CD8-positive, alpha-beta memory T cell (primary cell): Measurements from ENCODE around the gene PIP4K2A. TPM values are rescaled to one million over a fixed set of nuclear protein-coding genes. Genes with fewer than 3 reads are reported as not detected.
A peak's percentile ranks its signal among the peaks of the same experiment; 100 is the strongest.
"Not testable (repeated sequence)": the region's sequence is repeated elsewhere in the genome, so short reads cannot be mapped to it uniquely, and the experiment has no call there.

Experiments used
- CTCF ChIA-PET: fragments of 350-600 bp; sonication (Branson Sonifier 250); formaldehyde crosslinking; loops from one replicate; lab custom pipeline; 2021; ENCODE audit warnings: antibody characterized with exemption; lab: Charles Lee
- POLR2A ChIA-PET: fragments of 350-600 bp; sonication (Branson Sonifier 250); formaldehyde crosslinking; loops from one replicate; lab custom pipeline; 2021; ENCODE audit warnings: antibody characterized with exemption; lab: Charles Lee
- DNase-seq, 5 donors: peaks; one replicate each; pipeline versions ENCODE4 v3.0.0 to v3.0.0-alpha.2; 2020 to 2022; ENCODE audit warnings: mixed read lengths in 1 of 5
- H3K27ac ChIP-seq: one replicate; pipeline ENCODE4 v1.7.0; 2013; ENCODE audit warnings: low read depth, mild to moderate bottlenecking, low read length, moderate library complexity
- H3K27me3 ChIP-seq: 2 replicates; pipeline ENCODE4 v1.7.0; 2013; ENCODE audit warnings: low read length, mild to moderate bottlenecking; ENCODE audit not compliant: insufficient read depth, poor library complexity, severe bottlenecking
- H3K36me3 ChIP-seq: 2 replicates; pipeline ENCODE4 v1.7.0; 2013; ENCODE audit warnings: mild to moderate bottlenecking, low read length, moderate library complexity; ENCODE audit not compliant: insufficient read depth
- H3K4me1 ChIP-seq: 2 replicates; pipeline ENCODE4 v1.7.0; 2013; ENCODE audit warnings: mild to moderate bottlenecking, low read length, moderate library complexity; ENCODE audit not compliant: insufficient read depth
- H3K4me3 ChIP-seq: 2 replicates; pipeline ENCODE4 v1.7.0; 2013; ENCODE audit warnings: mild to moderate bottlenecking, low read length
- H3K9me3 ChIP-seq: 2 replicates; pipeline ENCODE4 v1.7.0; 2013; ENCODE audit warnings: mild to moderate bottlenecking, low read length
- H3K27ac Mint-ChIP-seq, 8 donors: one replicate each; pipeline ENCODE4 v1.8.0; 2020 to 2021; ENCODE audit warnings: mixed read lengths in 8 of 8, mild to moderate bottlenecking in 6 of 8, inconsistent platforms in 3 of 8, moderate library complexity in 3 of 8
- H3K27me3 Mint-ChIP-seq, 2 donors: one replicate each; pipeline ENCODE4 v1.8.0; 2020 to 2021; ENCODE audit warnings: mixed read lengths in 2 of 2, mild to moderate bottlenecking in 1 of 2, moderate library complexity in 1 of 2
- H3K36me3 Mint-ChIP-seq, 3 donors: one replicate each; pipeline ENCODE4 v1.8.0; 2020 to 2021; ENCODE audit warnings: mixed read lengths in 3 of 3, inconsistent platforms in 1 of 3, mild to moderate bottlenecking in 1 of 3
- H3K4me1 Mint-ChIP-seq, 3 donors: one replicate each; pipeline ENCODE4 v1.8.0; 2020 to 2021; ENCODE audit warnings: mixed read lengths in 3 of 3, inconsistent platforms in 1 of 3, mild to moderate bottlenecking in 1 of 3
- H3K4me3 Mint-ChIP-seq, 7 donors: one replicate each; pipeline ENCODE4 v1.8.0; 2020 to 2021; ENCODE audit warnings: mixed read lengths in 7 of 7, mild to moderate bottlenecking in 6 of 7, moderate library complexity in 4 of 7, inconsistent platforms in 2 of 7
- H3K9me3 Mint-ChIP-seq, 5 donors: one replicate each; pipeline ENCODE4 v1.8.0; 2020 to 2022; ENCODE audit warnings: mixed read lengths in 5 of 5, mild to moderate bottlenecking in 3 of 5, moderate library complexity in 2 of 5, inconsistent platforms in 1 of 5
- polyA plus RNA-seq: library from polyadenylated mRNA; unstranded; fragments of 300-500 nt; fragmentation: Illumina TruSeq; gene quantifications from one replicate; pipeline ENCODE4 v1.2.3, GENCODE V29; 2021
- total RNA-seq, 2 experiments: library from RNA; stranded (reverse); gene quantifications; one replicate each; pipeline ENCODE4 v1.2.3, GENCODE V29; 2021

Gene PIP4K2A
- total and polyA plus RNA-seq, 3 experiments from 2014 or later: 116 to 130 (median 120) TPM

DNA sequence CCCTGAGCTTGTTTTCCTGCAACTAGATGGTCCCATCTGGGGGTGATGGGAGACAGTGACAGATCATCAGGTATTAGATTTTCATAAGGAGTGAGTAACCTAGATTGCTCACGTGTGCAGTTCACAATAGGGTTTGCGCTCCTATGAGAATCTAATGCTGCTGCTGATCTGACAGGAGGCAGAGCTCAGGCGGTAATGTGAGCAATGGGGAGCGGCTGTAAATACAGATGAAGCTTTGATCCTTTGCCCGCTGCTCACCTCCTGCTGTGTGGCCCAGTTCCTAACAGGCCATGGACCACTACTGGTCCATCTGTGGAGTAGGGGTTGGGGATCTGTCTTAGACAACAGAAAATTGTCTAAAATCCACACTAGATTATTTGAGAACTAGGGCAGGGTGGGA is 22.3 kb downstream of the PIP4K2A start:
- H3K9me3 Mint-ChIP-seq, H3K27me3 Mint-ChIP-seq, H3K27me3 ChIP-seq, DNase-seq, H3K36me3 ChIP-seq, H3K27ac ChIP-seq, H3K4me3 ChIP-seq, H3K9me3 ChIP-seq: not testable (repeated sequence)
- Mint-ChIP-seq H3K27ac (peak overlapping the region; percentile 79 to 98 (median 91)), H3K36me3 (peaks cover 0 to 11% (median 4%) of the 10 kb centered on the region in 3 donors), H3K4me3 (peak overlapping the region in 5 of 7 donors; percentile 33 to 79 (median 53)), H3K4me1 (peaks cover 96 to 98% (median 98%) of the 10 kb centered on the region in 3 donors)
- peaks cover 94% of the 10 kb centered on the region for H3K4me1 ChIP-seq
- CTCF ChIA-PET: interaction anchor here (0.7 to 2.9 kb wide), 5 partner anchors 9 to 298 kb away, joined by 3 to 12 read pairs (median 6); no protein-coding TSS in a partner anchor
- POLR2A ChIA-PET: interaction anchor here (1.4 to 3.2 kb wide), 2 partner anchors 10 to 15 kb away, joined by 4 to 15 read pairs; no protein-coding TSS in a partner anchor

DNA sequence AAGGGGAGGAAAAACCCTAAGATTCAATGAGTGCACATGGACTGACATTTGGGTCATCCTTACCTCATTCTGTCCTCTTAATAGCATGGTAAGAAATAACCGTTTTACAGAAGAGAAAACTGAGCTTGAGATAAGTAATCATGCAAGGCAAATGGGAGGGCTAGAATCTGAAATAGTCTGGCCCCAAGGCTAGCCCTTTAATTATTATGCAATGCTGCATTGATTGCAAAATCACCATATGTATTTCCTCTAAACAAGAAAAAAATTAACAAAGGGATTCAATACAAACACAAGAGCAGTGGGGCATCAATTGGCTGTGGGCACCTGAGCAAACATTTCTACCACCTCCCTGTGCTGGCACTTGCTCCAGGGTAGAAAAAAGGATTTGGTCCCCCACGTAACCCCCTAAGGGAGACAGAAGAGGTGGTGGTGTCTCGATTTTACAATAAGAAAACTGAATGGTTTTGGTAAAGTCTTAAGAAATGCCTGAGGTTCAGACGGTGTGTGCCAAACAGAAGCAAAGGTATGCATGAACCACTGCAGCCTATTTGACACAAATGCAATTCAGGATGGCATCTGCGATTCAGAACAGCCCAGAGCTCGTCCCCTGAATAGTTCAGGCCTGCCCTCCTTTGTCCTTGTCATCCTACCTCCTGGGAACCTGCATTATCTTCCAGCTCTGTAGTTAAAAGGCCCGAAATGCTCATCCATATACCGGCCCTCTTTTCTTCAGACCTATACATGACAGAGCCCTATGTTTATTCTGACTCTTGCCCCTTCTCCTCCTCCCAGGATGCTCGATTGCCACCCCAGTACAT is 23.6 kb downstream of the PIP4K2A start:
- peaks cover 95% of the 10 kb centered on the region for H3K4me1 ChIP-seq
- DNase-seq: no peak
- no peaks in the 10 kb centered on the region for H3K9me3 ChIP-seq
- no peaks in the 10 kb centered on the region for H3K36me3 ChIP-seq
- no peak overlapping the region for H3K4me3 ChIP-seq
- no peak overlapping the region for H3K27ac ChIP-seq
- Mint-ChIP-seq H3K4me1 (peaks cover 97 to 99% (median 98%) of the 10 kb centered on the region in 3 donors), H3K4me3 (peak overlapping the region in 6 of 7 donors; percentile 33 to 80 (median 52)), H3K27me3 (no peaks in the 10 kb centered on the region), H3K36me3 (peaks cover 0 to 18% (median 5%) of the 10 kb centered on the region in 3 donors), H3K9me3 (no peaks in the 10 kb centered on the region), H3K27ac (peak overlapping the region; percentile 74 to 98 (median 84))
- ChIA-PET CTCF (interaction anchor here (1.6 to 2.9 kb wide), 2 partner anchors 35 to 117 kb away, joined by 6 to 12 read pairs; no protein-coding TSS in a partner anchor), POLR2A (interaction anchor here (3.2 kb wide), 1 partner anchor 14 kb away, joined by 15 read pairs; no protein-coding TSS in a partner anchor)
- no peaks in the 10 kb centered on the region for H3K27me3 ChIP-seq

DNA sequence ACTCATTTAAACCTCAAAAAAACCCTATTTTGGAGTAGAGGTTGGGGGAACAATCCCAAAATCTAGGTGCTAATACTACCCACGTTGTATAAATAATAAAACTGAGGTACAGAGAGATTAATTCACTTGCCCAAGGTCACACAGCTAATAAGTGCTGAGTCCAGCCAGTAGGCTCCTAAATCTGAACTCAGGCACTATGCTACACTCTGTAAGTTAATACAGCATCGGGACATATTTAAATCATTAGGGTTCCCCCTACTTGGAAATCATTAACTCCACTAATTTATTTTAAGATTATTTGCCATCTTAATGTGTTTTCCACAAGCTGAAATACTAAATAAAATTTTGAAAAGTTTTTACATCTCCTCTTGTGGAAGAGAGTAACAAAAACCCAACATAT is 24.2 kb downstream of the PIP4K2A start:
- Histone ChIP-seq H3K36me3 (no peaks in the 10 kb centered on the region), H3K27me3 (no peaks in the 10 kb centered on the region), H3K4me3 (no peak overlapping the region), H3K4me1 (peaks cover 95% of the 10 kb centered on the region), H3K9me3 (no peaks in the 10 kb centered on the region), H3K27ac (no peak overlapping the region)
- POLR2A ChIA-PET: no interaction called here
- no peak for DNase-seq
- no peaks in the 10 kb centered on the region for H3K9me3 Mint-ChIP-seq
- peak overlapping the region; percentile 60 to 98 (median 84) for H3K27ac Mint-ChIP-seq
- CTCF ChIA-PET: no interaction called here
- no peaks in the 10 kb centered on the region for H3K27me3 Mint-ChIP-seq
- peaks cover 96 to 99% (median 98%) of the 10 kb centered on the region in 3 donors for H3K4me1 Mint-ChIP-seq
- peaks cover 0 to 21% (median 3%) of the 10 kb centered on the region in 3 donors for H3K36me3 Mint-ChIP-seq
- H3K4me3 Mint-ChIP-seq: peak overlapping the region in 1 of 7 donors; percentile 47

DNA sequence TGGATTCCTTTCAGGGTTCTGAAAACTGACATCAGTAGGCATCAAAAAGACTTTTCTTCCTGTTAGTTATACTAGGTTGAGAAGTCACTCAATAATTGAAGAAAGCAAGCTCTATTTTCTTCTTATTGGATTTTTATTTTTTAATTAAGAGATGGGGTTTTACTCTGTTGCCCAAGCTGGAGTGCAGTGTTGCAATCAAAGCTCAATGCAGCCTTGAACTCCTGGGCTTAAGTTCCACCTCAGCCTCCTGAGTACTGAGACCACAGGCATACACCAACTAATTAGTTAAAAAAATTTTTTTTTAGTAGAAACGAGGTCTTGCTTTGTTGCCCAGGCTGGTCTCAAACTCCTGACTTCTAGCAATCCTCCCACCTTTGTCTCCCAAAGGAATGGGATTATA is 28.0 kb downstream of the PIP4K2A start:
- Histone ChIP-seq H3K4me1 (peaks cover 98% of the 10 kb centered on the region), H3K27me3 (no peaks in the 10 kb centered on the region), H3K27ac (no peak overlapping the region), H3K36me3 (no peaks in the 10 kb centered on the region), H3K4me3 (no peak overlapping the region), H3K9me3 (no peaks in the 10 kb centered on the region)
- CTCF ChIA-PET: no interaction called here
- Mint-ChIP-seq H3K9me3 (no peaks in the 10 kb centered on the region), H3K36me3 (peaks cover 0 to 15% (median 1%) of the 10 kb centered on the region in 3 donors), H3K4me3 (peak overlapping the region in 6 of 7 donors; percentile 8 to 71 (median 15)), H3K4me1 (peaks cover 93 to 97% (median 97%) of the 10 kb centered on the region in 3 donors), H3K27me3 (no peaks in the 10 kb centered on the region), H3K27ac (peak overlapping the region; percentile 66 to 100 (median 98))
- POLR2A ChIA-PET: no interaction called here
- no peak for DNase-seq

DNA sequence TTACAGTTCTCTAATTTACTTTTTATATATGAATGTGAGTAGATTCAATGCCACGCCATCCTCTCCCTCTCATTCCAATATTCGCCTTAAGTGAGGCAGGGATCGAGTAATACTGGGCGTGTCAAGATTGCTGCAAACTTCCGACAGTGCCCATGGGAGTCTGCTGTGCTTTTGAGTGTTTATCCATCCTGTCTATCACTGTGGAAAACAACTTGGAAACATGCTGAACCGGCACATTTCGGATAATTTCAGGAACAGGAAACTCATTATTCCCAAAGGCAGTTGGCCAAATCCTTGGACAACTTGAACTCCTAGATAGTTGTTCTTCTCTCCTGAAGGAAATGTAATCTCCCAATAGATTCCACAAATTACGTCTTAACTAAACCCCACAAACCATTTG is 28.5 kb downstream of the PIP4K2A start:
- Histone ChIP-seq H3K36me3 (no peaks in the 10 kb centered on the region), H3K4me3 (no peak overlapping the region), H3K27ac (no peak overlapping the region), H3K27me3 (no peaks in the 10 kb centered on the region), H3K4me1 (peaks cover 98% of the 10 kb centered on the region), H3K9me3 (no peaks in the 10 kb centered on the region)
- Mint-ChIP-seq H3K27ac (peak overlapping the region; percentile 66 to 100 (median 98)), H3K36me3 (peaks cover 0 to 16% (median 1%) of the 10 kb centered on the region in 3 donors), H3K4me1 (peaks cover 93 to 97% (median 97%) of the 10 kb centered on the region in 3 donors), H3K9me3 (no peaks in the 10 kb centered on the region), H3K27me3 (no peaks in the 10 kb centered on the region), H3K4me3 (peak overlapping the region in 5 of 7 donors; percentile 8 to 22 (median 13))
- ChIA-PET POLR2A (no interaction called here), CTCF (interaction anchor here (1.8 kb wide), 1 partner anchor 112 kb away, joined by 6 read pairs; no protein-coding TSS in a partner anchor)
- DNase-seq: no peak

DNA sequence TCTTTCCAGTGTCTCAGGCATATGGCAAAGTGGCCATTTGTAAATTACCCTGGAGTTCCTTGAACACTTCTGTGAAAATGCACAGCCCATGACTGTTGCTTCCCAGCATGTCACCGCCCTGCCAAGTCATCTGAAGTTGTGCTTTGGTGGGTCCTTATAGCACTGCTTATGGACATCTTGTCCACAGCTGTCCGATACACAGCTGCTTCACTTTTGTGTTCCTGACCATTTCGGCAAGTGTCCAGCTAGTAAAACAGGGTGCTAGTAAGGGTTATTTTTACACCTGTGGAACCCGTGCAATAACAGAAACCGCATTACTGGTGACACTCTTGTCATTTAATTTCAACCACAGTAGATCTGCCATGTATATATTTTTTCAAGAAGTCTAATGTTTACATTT is 29.7 kb downstream of the PIP4K2A start:
- Mint-ChIP-seq H3K36me3 (peaks cover 0 to 16% (median 1%) of the 10 kb centered on the region in 3 donors), H3K4me3 (peak overlapping the region; percentile 56 to 84 (median 68)), H3K4me1 (peaks cover 89 to 97% (median 96%) of the 10 kb centered on the region in 3 donors), H3K27ac (peak overlapping the region; percentile 97 to 100 (median 98)), H3K27me3 (no peaks in the 10 kb centered on the region), H3K9me3 (no peaks in the 10 kb centered on the region)
- Histone ChIP-seq H3K4me3 (no peak overlapping the region), H3K9me3 (no peaks in the 10 kb centered on the region), H3K27me3 (no peaks in the 10 kb centered on the region), H3K36me3 (no peaks in the 10 kb centered on the region), H3K27ac (peak overlapping the region; percentile 10), H3K4me1 (peaks cover 97% of the 10 kb centered on the region)
- ChIA-PET CTCF (interaction anchor here (0.9 to 1.8 kb wide), 5 partner anchors 15 to 111 kb away, joined by 3 to 6 read pairs (median 4); no protein-coding TSS in a partner anchor), POLR2A (interaction anchor here (1.0 kb wide), 2 partner anchors 16 to 27 kb away, joined by 3 read pairs; no protein-coding TSS in a partner anchor)
- no peak for DNase-seq

DNA sequence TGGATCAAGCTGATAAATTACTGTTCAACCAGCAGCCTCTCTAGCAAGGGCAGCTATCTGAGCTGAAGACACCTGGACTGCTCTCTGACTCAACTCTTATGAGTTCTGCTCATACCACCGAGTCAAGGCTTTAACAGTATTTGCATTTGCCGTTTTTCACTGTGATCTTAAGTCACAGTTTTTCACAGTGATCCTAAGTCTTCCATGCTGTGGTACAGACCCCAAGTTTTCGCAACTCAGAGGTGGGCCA is 31.3 kb downstream of the PIP4K2A start:
- Histone ChIP-seq H3K27ac (peak overlapping the region; percentile 78), H3K4me3 (peak overlapping the region; percentile 13), H3K27me3 (no peaks in the 10 kb centered on the region), H3K36me3 (no peaks in the 10 kb centered on the region), H3K4me1 (peaks cover 97% of the 10 kb centered on the region), H3K9me3 (no peaks in the 10 kb centered on the region)
- ChIA-PET CTCF (interaction anchor here (1.0 to 3.2 kb wide), 9 partner anchors 9 to 109 kb away, joined by 3 to 14 read pairs (median 3); no protein-coding TSS in a partner anchor), POLR2A (interaction anchor here (0.7 to 1.7 kb wide), 6 partner anchors 23 to 246 kb away, joined by 3 to 9 read pairs (median 4); no protein-coding TSS in a partner anchor)
- peaks cover 0 to 13% (median 1%) of the 10 kb centered on the region in 3 donors for H3K36me3 Mint-ChIP-seq
- peak overlapping the region; percentile 68 to 86 (median 75) for H3K4me3 Mint-ChIP-seq
- DNase-seq: no peak
- H3K27ac Mint-ChIP-seq: peak overlapping the region; percentile 95 to 100 (median 98)
- no peaks in the 10 kb centered on the region for H3K9me3 Mint-ChIP-seq
- H3K27me3 Mint-ChIP-seq: no peaks in the 10 kb centered on the region
- peaks cover 88 to 97% (median 96%) of the 10 kb centered on the region in 3 donors for H3K4me1 Mint-ChIP-seq
